GM21737 (cell line): Measurements from ENCODE around the gene CNTNAP2.
"Not testable (repeated sequence)": the region's sequence is repeated elsewhere in the genome, so short reads cannot be mapped to it uniquely, and the experiment has no call there.

Experiments
- ATAC-seq: cut with Tn5 transposase; IDR thresholded peaks from one replicate; pipeline ENCODE4 v1.9.1; 2021; ENCODE audit warnings: mild to moderate bottlenecking, moderate library complexity; ENCODE audit not compliant: unreplicated experiment

Gene CNTNAP2

DNA sequence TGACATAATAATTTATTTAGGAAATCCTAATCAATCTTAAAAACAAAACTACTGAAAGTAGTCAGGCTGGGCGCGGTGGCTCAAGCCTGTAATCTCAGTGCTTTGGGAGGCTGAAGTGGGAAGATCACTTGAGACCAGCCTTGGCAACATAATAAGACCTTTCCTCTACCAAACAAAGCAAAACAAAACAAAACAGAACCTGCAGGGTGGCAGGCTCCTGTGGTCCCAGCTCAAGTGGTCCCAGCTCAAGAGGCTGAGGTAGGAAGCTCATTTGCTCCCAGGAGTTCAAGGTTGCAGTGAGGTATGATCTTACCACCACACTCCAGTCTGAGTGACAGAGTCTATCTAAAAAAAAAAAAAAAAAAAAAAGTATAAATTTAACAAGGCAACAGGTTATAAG, 748.0 kb downstream of the CNTNAP2 start:
- no peak for ATAC-seq

DNA sequence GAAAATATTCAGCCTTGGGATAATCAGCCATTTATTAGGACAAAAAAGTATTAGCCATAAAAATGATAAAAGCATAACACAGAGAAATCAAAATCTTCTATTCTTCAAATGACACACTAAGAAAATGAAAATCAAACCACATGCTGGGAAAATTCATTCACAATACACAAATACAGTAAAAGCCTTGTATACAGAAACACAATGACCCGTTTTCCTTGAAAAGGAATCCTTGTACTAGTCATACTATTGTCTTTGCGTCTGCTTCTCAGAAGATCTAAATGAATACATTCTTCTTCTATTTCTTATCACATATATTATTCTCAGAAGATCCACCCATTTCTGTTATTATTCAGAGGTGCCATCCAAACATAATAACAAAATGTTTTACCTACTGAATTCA, 749.1 kb downstream of the CNTNAP2 start:
- ATAC-seq, result no peak

DNA sequence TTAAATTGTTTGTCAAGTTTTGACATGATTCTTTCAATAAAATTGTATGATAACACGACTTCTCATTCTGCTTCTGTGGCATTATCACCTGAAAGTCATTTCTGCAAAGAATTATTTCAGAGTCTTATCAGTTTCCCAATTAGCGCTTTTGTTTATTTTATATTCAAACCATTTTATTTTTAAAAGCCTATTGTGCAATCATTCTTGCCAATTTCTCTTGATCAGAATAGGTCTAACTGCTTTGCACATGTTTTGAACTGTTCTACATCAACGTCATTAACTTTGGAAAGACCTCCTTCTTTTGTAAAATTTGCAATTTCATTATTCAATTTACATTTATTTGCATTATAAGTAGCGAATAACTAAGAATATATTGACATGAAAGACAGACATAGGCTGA, 758.1 kb downstream of the CNTNAP2 start:
- ATAC-seq, result no peak

DNA sequence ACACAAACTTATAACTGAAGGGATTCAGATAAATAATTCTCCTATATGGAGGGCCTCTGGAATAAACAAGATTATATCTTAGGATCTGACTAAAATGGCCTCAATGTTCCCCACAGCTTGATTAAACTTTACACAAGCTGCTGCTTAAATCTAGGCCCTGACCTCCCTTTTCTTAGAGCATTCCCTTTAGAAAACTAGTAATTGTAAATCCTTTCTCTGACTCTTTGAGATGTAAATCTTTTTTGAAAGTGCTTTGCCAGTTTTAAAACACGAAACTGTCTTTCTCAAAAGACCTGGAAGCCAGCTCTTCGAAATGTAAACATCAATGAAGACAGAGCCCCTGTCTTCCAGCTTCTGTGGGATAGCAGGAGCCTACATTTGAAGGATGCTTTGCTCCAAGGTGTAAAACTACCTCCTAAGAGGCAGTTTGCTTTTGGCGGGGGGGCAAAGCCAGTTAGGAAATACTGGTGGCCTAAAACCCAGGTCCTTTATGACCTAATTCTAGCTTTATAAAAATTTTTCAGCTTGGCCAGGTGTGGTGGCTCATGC, 758.7 kb downstream of the CNTNAP2 start:
- ATAC-seq, result no peak

DNA sequence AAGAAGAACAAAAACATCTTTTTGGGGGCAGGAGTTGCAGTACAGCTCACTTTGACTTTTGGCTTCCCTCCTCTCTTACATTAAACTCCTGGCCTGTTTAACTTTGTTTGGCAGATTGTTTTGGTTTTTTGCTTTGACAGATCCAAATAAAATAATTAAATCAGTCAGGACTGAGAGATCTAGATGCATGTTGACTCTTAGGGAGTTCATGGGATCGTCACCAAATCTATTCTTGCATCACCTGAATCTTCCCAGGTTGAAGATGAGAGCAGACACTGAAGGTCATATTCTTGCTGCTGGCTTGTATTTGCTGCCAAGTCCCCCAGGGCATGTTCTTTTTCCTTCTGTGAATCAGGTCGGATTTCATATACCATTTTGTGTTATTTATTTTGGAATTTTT, 759.4 kb downstream of the CNTNAP2 start:
- ATAC-seq, result no peak

DNA sequence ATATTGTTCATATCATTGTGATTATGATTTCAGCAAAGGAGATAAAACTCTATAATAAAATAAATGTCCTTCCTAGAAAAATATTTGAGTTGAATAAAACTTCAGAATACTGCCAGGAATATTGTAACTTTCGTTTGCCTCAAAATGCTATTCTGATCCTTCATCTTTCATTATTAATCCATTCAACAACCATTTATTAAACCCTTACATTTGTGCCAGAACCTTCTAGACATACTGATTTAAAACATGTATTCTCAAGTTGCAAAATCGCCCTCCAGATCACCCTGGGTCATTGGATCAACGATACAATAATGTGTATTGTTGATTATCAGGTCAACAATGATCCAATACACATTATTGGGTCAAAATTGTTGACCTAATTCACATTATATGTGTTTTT, 759.8 kb downstream of the CNTNAP2 start:
- no peak for ATAC-seq

DNA sequence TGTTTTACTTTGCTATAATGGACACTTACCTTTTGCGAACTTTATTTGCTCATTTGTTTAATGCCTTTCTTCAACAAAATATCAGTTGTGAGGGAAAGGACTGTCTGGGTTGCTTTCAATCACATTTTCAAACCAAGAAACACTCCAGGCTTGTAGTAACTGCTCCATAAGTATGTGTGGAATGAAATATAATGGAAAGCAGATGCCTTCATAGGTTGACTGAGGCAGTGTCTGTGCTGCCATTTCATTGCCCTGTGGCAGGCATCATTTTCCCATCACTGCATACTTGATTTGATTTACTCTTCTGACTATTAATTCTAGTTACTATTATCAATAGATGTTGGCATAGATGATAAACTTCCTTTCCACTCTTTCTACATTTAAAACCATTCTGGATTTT, 762.3 kb downstream of the CNTNAP2 start:
- ATAC-seq, result no peak

DNA sequence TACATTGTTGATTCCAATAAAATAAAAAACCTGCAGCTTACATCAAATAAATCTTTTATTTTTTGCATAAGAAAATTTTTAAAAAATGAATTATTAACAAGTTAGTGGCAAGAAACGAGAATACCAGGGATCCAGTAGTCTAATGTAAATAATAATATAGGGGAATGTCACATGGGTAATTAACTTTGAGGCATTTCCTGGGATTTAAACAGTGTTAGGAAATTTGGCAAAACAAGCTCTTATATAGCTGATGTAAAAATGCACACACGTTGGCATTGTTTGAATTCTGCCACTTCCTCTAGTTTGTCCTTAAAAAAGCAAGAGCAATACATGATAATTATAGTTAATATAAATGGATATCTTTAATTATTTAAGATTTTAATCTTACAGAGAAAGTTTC, 768.6 kb downstream of the CNTNAP2 start:
- ATAC-seq, result no peak

DNA sequence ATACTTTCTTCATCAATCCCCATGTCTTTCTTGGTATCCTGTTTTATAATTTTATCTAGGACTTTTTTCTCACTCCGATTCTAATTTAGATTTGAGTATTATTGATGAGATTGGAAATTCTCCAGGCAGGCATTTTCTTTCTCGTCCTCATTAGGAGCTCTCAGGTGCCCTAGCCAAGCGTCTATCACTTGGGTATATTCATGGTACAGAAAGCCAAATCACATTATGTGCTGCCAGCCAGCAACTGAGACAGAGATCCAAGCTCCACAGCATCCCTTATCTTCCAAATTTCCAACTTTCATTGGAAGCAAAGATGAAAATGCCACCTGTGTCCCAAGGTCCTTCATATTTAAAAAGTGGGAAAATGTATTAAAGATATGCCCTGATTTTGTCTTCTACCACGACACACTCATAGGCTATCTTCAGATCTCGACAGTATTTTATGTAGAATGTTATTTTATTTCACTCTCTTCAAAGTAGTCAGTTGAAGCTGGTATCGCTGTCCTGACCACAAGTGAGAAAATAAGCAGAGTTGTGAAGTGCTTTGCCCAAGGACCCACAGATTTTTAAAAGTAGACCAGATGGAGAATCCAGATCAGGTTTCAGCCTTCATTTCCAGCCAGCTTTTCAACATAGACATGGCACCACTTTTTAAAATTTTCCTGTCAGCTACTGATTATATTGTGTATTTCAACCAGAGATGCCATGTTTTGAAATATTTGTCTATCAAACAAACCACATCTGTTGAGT, 773.4 kb downstream of the CNTNAP2 start:
- ATAC-seq, result no peak

DNA sequence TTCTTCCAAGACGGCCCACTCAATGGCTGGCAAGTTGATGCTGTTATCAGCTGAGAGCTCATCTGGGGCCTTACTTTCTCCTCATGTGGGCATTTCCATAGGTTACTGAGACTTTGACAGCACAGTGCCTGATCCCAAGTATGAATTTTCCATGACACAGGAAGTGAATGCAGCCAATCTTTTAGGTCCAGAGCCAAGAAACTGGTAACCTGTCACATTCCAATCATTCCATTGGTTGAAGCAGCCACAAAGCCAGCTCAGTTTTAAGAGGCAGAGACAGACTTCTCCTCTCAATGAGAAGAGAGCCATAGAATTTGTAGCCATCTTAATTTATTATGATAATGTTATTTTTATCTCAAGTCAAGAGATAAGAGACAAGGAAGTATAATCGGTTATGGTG, 775.5 kb downstream of the CNTNAP2 start:
- no peak for ATAC-seq

DNA sequence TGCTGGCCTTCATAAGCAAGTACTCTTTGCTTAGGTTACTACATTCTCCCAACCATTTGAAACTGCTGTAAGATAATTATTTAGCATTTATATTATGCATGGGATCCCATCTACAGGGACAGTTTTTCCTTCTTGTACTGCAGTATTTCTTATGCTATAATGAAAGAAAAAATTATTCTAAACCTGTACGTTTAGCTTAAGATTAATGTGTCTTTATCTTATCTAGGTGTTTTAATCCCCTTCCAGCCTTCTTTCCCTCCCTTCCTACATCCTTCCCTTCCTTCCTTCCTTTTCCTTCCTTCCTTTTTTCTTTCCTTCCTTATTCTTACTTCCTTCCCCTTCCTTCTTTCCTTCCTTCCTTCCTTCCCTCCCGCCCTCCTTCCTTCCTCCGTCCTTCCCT, 778.3 kb downstream of the CNTNAP2 start:
- ATAC-seq, result no peak

DNA sequence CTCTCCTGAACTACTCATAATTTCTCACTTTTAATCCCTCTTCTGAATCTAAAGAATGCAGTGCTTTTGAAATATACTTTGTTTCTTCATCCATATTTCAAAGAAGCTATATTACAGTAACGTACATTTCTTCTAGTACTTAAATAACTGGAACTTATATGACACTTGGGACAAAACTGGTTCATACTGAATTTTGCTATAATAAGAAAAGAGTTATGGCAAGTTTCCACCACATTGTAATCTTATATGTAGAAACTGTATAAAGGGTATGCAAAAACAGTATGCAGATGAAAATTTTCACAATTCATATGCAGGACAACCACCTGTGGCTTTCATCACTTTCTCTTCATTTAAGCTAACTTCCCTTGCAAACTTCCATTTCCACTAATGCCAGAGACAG, 785.7 kb downstream of the CNTNAP2 start:
- ATAC-seq, result no peak

DNA sequence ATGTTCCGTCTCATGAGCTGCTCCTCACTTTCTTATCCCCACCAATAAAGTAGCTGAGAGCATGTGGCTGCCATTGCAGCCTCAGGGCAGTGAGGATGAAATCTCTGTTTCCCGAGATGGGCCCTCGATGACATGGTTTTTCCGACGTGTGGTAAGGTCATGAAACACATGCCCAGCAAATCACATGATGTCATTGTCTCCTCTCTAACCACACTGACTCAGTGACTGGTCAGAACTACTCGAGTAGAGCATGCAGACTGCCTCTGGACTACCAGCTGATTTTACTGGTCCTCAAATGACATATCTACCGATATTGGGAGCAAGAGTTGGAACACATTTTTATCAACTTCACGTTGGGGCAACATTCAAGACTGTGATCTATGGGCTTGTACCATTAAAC, 786.1 kb downstream of the CNTNAP2 start:
- ATAC-seq, result no peak

DNA sequence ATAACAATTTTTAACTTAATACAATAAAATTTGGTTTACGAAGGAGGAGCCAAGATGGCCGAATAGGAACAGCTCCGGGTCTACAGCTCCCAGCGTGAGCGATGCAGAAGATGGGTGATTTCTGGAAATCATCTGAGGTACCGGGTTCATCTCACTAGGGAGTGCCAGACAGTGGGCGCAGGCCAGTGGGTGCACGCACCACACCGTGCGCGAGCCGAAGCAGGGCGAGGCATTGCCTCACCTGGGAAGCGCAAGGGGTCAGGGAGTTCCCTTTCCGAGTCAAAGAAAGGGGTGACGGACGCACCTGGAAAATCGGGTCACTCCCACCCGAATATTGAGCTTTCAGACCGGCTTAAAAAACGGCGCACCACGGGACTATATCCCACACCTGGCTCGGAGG, 789.1 kb downstream of the CNTNAP2 start:
- not testable (repeated sequence) for ATAC-seq

DNA sequence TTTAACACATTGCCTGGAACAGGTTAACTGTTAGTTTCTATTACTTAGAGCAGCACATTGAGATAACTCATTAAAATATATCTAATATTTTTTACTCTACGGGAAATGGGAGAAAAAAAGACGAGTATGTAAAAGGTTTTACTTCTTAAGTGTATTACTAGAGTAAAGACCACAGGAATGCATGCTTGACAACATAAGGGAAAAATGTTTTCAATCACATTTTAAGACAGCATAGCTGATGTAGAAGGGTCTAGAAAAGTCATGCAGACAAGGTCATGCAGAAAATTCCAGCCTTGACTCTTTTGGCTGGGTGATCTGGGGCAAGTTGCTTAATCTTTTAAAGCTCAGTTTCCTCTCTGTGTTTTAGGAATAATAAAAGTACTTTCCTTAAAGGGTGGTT, 806.2 kb downstream of the CNTNAP2 start:
- ATAC-seq, result no peak

DNA sequence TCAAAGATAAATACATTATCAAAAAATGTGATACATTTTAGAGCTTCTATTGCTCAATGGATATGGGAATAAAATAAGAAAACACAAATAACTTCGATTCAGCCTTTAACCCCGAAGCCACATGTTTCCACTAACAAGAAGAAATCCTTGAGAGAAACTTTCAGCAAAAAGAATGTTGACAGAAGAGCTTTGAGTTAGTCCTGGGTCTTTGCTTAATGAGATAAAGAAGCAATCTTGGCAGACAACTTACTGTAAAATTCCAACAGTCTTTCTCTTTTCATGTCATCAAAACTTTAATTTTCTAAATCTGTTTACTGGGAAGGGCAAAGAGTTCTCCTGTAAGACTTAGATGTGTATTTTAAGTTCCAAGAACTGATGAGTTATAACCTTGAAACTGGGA, 810.2 kb downstream of the CNTNAP2 start:
- no peak for ATAC-seq

DNA sequence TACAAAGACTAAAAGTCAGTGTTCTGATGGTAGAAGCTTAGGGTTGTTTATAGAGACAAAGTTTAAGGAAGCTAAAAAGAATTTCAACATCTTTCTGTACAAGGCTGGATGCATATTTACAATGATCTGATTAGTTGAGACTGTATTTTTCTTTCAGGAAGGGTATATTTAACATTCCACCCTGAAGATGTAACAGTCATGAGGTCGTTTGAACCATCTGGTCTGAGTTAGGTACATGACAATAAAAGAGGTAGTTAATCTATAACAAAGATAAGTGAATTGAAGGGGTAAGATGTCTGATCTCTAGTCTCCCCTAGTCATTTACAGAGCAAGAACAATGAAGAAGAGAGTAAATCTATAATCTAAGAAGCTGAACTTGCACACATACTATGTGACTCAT, 821.2 kb downstream of the CNTNAP2 start:
- no peak for ATAC-seq

DNA sequence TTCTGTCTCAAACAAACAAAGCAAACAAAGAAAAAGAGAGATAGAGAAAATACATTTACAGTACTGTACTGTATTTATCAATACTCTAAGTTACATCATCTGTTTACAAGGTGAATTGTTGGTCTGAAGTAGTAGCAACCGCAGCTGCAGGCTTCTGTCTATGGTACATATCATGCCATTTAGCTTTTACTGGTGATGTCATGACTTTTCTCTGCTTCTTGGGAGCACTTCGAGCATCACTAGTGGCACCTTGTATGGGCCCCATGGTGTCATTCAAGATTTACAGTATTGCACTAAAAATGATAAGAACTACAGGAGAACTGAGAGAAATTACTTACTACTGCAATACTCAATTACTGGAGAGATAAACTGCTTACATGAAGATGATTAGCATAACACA, 826.9 kb downstream of the CNTNAP2 start:
- ATAC-seq, result no peak

DNA sequence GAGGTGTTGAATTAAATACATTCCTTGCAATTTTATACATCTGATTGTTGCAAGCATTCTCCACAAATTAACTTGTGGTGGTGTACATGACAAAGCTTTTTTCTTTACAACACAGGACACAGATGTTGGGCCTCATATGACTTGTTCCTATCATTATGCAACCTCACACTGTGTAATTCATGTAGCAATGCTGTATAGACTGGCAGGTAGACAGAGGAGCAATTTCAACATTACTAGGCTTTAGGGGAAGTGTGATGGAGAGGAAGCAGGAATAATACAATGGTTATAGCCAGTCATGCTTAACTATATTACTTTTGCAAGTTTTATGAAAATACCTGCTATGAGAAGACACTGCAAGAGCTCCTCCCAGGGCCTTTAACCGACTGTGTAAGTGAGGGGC, 832.1 kb downstream of the CNTNAP2 start:
- ATAC-seq, result no peak

DNA sequence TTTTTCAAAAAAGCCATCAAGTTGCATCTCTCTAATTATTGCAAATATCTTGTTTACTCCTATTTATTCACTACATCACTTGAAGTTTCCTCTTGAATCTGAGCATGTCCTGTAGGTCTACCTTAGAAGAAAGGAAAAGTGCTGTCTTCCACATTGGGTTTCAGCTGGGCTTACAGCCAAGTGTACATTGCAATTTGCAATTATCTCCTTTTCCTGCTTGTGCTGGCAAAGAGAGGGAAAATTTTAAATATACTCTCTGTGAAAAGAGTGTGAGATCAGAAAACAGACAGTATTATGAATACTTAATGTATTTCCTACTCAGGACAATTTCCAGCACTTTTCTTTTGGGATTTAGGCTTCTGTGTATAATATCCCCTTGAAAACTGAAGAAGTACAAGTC, 839.7 kb downstream of the CNTNAP2 start:
- no peak for ATAC-seq

DNA sequence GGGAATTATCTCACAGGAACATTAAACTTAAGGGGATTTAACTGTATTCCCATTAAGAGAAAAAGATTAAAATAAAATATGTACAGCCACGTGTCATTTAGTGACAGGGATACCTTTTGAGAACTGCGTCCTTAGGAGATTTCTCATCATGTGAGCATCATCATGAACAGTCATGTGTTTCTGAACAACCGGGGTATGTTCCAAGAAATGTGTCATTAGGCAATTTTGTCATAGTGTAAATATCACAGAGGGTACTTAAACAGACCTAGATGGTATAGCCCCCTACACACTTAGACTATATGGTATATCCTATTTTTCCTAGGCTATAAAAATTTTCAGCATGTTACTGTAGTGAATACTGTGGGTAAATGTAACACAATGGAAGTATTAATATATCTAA, 840.3 kb downstream of the CNTNAP2 start:
- no peak for ATAC-seq

DNA sequence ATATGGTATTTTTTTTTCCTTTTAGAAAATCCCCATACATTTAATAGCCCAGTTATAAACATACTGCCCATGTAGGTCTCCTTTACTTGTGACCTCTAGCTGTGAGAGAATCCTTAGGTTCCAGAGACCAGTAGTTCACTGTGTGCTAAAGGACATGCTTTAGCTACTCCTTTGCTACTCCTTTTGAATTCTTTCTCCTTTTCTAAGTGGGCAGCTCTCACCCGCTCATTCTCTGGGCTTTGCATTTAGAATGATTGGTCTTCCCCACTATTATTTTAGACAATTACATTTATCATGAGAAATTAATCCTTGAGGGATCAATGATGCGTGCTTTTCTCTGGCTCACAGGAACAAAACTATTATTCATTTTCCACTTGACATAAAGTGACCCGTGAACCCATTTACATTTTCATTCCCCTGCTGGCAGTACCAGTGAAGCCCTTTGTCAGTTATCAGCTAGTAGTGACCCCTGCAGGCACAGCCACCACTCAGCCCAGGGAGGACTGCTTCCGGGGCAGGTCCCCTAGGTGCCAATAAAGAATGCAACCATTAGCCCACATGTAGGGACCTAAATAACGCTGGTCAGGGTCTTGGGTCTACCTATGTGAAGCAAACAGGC, 844.3 kb downstream of the CNTNAP2 start:
- no peak for ATAC-seq

DNA sequence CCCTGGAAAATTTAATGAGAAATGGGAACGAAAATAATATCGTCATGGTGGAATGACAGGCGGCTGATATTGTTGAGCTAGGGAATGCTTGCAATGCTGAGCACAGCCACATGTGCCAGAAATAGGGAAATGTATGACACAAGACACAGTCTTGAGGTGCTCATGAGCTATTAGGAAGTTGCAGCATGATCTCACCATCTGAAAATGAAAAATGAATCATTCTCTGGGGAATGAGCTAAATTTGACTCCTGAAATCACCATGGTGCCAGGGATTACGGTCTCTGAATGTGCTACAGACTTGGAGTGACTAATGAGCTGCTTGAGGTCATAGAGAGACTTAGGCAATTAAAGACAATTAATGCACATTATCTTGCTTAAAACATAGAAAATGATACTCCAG, 845.0 kb downstream of the CNTNAP2 start:
- no peak for ATAC-seq
